ENCODE data around the gene ATP8B3. TPM values are rescaled to one million over a fixed set of nuclear protein-coding genes. Genes with fewer than 3 reads are reported as not detected.

The ATP8B3 gene
- total and polyA plus RNA-seq, 9 of the 15 experiments (the other 6 are each of a cell fraction or from before 2014, with no cell fraction given): 1.2 to 12.3 (median 3.8) TPM

DNA sequence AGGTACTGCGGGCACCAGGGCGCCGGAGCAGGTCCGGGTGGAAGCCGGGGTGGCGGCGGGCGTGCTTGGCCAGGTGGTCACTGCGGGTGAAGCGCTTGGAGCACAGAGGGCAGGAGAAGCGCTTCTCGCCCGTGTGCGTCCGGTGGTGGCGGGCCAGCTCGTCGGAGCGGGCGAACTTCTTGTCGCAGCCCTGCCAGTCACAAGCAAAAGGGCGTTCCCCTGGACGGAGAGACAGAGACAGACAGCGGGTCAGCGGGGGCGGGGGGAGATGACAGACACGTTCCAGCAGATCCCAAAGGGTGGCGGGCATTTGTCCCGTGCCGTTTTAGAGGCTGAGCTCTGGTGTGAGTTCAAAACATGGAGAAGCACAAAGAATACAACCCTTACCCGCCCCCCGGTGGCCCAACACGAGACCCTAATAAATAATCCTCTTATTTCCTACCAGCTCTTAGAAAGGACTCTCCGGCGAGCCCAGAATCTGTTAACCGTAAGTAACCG lies 42.5 kb upstream of the ATP8B3 start (continued):
- TF ChIP-seq, protein P1, sequence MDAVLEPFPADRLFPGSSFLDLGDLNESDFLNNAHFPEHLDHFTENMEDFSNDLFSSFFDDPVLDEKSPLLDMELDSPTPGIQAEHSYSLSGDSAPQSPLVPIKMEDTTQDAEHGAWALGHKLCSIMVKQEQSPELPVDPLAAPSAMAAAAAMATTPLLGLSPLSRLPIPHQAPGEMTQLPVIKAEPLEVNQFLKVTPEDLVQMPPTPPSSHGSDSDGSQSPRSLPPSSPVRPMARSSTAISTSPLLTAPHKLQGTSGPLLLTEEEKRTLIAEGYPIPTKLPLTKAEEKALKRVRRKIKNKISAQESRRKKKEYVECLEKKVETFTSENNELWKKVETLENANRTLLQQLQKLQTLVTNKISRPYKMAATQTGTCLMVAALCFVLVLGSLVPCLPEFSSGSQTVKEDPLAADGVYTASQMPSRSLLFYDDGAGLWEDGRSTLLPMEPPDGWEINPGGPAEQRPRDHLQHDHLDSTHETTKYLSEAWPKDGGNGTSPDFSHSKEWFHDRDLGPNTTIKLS (IDR thresholded peaks at IDR 0.05; ENCODE audit: borderline replicate concordance, low read depth): 0 out of 2 replicates have a peak, but pooled peaks have one; percentile 15
- TF ChIP-seq, protein P2, sequence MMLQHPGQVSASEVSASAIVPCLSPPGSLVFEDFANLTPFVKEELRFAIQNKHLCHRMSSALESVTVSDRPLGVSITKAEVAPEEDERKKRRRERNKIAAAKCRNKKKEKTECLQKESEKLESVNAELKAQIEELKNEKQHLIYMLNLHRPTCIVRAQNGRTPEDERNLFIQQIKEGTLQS (IDR thresholded peaks at IDR 0.05): no peak
- TF ChIP-seq, protein P2 (CRISPR knock-in tag; conservative IDR thresholded peaks at IDR 0.05): peak; percentile 55; the same call in 1 of the 2 replicates
- TF ChIP-seq TBP (optimal IDR thresholded peaks at IDR 0.05; ENCODE audit: low read depth, low read length) (peak; percentile 34), MEIS2 (IDR thresholded peaks at IDR 0.05; ENCODE audit: partially characterized antibody) (peak; percentile 96), POLR2G (IDR thresholded peaks at IDR 0.05; ENCODE audit: low read depth, low read length) (peak; percentile 62; the same call in 1 of the 2 replicates), SMAD4 (CRISPR knock-in tag; conservative IDR thresholded peaks at IDR 0.05) (peak; percentile 86), BRF1 (IDR thresholded peaks at IDR 0.05; ENCODE audit: borderline replicate concordance, extremely low read depth, insufficient read length) (no peak), POLR2AphosphoS2 (IDR thresholded peaks at IDR 0.05; ENCODE audit: low read length) (no peak), GATA2 (CRISPR knock-in tag; IDR thresholded peaks at IDR 0.05) (no peak), NRF1 (conservative IDR thresholded peaks at IDR 0.05 in 1 of 2, IDR thresholded peaks at IDR 0.05 in 1 of 2) (0 out of 4 replicates have a peak, but pooled peaks of 1 of the 2 experiments have one; percentile 7), HMGN3 (IDR thresholded peaks at IDR 0.05; ENCODE audit: borderline replicate concordance, extremely low read depth, insufficient read length, low read depth, low read length) (peak; percentile 42), ESRRA (IDR thresholded peaks at IDR 0.05; ENCODE audit: borderline replicate concordance, low read depth) (0 out of 2 replicates have a peak, but pooled peaks have one; percentile 3), BHLHE40 (IDR thresholded peaks at IDR 0.05; ENCODE audit: low read length) (peak; percentile 82), HNRNPL (IDR thresholded peaks at IDR 0.05; ENCODE audit: low read depth, low read length) (peak; percentile 90), CREM (IDR thresholded peaks at IDR 0.05; ENCODE audit: low read depth) (peak; percentile 84), MEF2D (tag; conservative IDR thresholded peaks at IDR 0.05; ENCODE audit: low read depth) (no peak), SFPQ (IDR thresholded peaks at IDR 0.05; ENCODE audit: low read depth, low read length) (no peak), ZBTB17 (CRISPR knock-in tag; IDR thresholded peaks at IDR 0.05) (peak; percentile 41; the same call in 1 of the 2 replicates)
- TF ChIP-seq, protein P3, sequence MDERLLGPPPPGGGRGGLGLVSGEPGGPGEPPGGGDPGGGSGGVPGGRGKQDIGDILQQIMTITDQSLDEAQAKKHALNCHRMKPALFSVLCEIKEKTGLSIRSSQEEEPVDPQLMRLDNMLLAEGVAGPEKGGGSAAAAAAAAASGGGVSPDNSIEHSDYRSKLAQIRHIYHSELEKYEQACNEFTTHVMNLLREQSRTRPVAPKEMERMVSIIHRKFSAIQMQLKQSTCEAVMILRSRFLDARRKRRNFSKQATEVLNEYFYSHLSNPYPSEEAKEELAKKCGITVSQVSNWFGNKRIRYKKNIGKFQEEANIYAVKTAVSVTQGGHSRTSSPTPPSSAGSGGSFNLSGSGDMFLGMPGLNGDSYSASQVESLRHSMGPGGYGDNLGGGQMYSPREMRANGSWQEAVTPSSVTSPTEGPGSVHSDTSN (CRISPR knock-in tag; IDR thresholded peaks at IDR 0.05; ENCODE audit: low read depth): peak; percentile 73
- TF ChIP-seq, protein P3 (tag; conservative IDR thresholded peaks at IDR 0.05; ENCODE audit: low read depth): peak; percentile 91
